IPS-NIHi11 (cell line): ENCODE data around the gene MAD2L1BP.

Experiments
- DNase-seq: peaks from one replicate; pipeline ENCODE4 v3.0.0; 2012; ENCODE audit warnings: mixed read lengths, low spot score

MAD2L1BP gene

GRCh38 chr6:43667245-43668150 is 31.9 kb downstream of the MAD2L1BP start:
- DNase-seq: peak; percentile 90

- peak; percentile 90 for DNase-seq
These were observed 32.8 kb downstream of the MAD2L1BP start for GRCh38 chr6:43668151-43669028.

GRCh38 chr6:43669050-43669921 is 33.6 kb downstream of the MAD2L1BP start:
- peak; percentile 67 for DNase-seq

DNA sequence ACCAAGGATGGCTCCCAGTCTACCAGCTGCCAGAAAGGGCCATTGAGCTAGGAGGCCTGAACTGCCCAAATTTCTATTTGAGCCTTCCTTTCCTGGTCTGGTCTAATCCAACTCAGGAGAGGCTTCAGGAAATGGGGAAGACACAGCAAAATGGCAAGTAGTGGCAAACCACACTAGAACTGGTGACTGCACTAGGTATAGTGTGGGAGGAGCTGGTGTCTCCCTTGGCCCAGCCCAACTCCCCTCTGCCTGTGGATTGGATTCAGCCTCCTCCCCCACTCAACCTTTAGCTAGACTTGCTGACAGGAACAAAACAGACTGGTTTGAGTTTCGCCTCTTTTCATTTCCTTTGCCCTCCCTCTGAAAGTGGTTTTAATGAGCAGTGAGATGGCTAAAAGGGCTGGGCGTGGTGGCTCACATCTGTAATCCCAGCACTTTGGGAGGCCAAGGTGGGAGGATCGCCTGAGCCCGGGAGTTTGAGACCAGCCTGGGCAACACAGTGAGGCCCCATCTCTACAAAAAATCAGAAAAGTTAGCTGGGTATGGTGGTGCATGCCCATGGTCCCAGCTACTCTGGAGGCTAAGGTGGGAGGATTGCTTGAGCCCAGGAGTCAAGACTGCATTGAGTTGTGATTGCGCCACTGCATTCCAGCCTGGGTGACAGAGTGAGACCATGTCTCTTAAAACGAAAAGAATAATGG is 34.4 kb downstream of the MAD2L1BP start:
- DNase-seq: peak; percentile 51

DNA sequence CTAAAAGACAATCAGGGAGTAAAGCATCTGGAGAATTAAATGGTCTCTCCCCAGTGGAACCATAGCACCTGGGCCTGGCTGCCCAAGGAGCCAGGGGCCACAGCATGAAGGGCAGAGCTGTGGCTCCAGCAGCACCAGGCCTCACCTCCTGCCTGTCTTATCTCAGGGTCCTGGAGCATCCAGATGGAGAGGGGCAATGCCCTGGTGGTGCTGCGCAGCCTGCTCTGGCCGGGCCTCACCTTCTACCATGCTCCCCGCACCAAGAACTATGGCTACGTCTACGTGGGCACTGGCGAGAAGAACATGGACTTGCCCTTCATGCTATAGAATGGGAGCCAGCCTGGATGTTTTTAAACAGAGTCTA is 35.0 kb downstream of the MAD2L1BP start:
- DNase-seq: no peak

DNA sequence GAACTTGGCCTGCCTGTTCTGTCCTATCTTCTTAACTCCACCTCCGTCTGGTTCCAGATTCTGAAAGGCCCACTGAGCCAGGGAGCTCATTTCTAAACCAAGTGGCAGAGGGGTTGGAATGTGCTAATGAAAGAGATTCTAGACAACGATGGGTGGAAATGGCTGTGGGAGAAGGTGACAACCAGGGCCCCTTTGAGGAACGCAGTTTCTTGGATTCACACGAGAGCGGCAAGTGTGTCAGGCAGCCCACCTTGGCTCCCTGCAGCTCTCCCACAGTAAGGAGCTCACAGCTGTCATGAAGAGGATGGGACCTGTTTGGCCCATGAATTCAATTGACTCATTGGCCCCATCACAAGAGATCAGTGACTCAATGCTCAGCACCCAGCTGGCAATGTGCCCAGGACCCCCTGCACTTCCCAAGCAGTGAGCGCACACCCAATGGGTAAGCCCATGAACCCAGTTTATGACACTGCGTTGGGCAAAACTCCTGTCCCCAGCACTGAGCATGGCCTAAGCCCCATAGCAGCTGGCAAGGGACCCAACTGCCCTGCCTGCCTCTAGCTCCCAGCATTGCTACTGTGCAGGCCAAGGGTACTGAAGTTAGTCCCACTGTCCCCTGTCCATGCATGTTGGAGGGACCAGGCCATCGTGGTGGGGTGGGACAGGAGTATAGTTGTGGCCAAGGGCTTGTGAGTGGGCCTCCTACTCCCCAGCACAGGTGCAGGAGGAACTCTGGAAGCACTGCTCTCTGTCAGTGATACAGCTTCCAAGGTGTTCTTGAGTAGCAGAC is 35.6 kb downstream of the MAD2L1BP start:
- DNase-seq: no peak

DNA sequence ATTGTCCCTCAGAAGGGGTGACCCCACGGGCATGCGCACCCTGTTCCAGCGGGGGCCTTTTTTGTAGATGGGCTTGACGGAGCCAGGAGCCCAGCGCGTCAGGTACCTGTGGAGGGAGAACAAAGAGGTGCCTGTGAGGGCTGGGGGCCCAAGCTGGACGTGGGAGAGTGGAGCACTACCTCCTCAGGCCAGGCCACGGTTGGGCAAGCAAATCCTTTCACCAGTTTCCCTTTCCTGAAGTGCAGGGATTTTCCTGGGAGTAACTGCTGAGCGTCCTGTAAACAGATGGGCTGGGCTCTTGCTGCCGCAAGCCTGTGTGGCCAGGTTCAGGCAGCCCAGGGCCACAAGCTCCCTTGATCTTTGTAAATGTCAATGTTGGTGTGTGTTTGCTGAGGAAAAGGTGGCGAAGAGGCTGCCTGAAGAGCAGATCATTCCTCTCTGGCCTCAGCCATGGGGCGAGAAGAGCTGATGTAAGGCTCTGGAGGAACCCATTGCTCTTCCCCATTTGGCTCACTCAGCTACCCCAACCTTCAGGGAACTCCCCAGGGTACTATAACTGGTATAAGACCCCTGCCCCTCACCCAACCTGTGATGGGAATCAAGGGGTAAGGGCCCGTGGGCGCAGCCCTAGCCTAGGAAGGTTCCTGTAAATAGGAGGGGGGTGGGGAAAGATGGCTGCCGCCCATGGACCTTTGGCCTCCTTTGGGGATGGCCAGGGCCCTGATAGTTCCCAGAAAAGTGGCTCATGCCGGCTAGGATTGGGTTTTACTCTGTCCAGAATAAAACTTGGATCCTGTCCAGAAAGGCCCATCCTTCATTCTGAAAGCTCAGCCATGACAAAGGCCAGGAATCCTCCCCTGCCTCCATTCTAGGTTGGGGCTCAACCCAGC is 36.4 kb downstream of the MAD2L1BP start:
- DNase-seq: no peak

DNA sequence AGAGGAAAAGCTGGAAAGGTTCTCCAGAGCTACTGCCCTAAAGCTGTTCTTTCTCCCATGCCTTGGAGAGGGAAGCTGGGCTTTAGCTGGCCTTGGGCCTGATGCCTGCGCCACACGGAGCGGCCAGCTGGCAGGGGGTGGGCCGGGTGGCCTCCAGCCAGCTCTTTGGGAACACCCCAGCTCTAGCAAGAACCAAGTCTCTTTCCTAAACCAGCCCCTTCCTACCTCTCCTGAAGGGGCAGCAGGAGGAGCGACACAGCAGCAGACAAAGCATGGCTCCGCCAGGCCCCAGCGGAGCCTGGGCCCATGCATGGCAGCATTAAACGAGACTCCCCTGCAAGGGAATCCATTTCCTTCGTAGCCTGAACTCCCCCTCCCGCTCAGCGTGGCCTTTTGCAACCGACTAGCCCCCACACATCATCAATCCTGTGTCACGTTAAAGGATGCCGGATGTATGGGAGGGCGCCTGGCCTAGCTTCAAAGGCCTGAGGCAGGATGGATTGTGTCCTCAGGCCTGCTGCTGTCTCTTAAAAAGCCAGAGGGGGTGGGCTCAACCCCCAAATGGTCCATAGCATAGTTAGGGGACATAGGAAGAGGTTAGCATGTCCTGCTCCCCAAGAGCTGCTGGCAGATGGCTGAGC is 37.9 kb downstream of the MAD2L1BP start:
- no peak for DNase-seq

GRCh38 chr6:43674291-43674690 is 38.7 kb downstream of the MAD2L1BP start:
- DNase-seq: no peak

DNA sequence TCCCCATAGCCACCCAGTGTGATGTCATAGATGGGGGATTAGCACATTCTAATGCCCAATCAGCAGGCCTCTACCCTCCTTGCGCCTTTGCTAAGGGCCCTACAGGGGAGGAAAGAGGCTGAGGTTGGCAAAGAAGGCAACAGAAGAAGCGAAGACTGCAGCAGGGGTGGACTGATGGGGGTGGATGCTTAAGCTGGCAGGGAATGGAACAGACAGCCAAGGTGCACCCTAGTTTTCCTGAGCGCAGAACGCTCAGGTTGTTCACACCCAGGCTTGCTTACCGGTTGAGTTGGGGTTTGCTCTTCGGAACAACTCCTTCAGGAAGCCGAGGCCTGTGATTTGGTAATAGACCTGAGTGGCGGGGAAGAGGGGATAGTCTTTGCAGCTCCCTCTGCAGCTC is 39.3 kb downstream of the MAD2L1BP start:
- no peak for DNase-seq

GRCh38 chr6:43676962-43677606 is 41.4 kb downstream of the MAD2L1BP start:
- DNase-seq: no peak

- DNase-seq: no peak
These were observed 42.1 kb downstream of the MAD2L1BP start for GRCh38 chr6:43677759-43678158.

- no peak for DNase-seq
These were observed 42.7 kb downstream of the MAD2L1BP start for GRCh38 chr6:43678341-43678740.

DNA sequence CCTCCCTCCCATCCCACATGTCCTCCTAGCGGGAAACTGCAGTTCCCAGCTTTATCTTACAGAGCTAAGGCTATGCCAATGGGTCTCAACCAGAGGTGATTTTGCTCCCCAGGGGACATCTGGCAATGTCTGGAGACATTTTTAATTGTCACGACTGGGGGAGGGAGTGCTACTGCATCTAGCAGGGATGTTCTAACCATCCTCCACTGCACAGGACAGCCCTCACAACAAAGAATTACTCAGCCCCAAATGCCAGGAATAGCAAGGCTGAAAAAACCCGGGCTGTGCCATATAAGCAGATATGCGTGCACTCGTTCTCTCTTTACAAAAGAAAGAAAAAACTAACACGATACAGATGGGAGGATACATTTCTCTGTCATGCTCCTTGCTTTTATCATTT is 43.4 kb downstream of the MAD2L1BP start:
- no peak for DNase-seq

DNA sequence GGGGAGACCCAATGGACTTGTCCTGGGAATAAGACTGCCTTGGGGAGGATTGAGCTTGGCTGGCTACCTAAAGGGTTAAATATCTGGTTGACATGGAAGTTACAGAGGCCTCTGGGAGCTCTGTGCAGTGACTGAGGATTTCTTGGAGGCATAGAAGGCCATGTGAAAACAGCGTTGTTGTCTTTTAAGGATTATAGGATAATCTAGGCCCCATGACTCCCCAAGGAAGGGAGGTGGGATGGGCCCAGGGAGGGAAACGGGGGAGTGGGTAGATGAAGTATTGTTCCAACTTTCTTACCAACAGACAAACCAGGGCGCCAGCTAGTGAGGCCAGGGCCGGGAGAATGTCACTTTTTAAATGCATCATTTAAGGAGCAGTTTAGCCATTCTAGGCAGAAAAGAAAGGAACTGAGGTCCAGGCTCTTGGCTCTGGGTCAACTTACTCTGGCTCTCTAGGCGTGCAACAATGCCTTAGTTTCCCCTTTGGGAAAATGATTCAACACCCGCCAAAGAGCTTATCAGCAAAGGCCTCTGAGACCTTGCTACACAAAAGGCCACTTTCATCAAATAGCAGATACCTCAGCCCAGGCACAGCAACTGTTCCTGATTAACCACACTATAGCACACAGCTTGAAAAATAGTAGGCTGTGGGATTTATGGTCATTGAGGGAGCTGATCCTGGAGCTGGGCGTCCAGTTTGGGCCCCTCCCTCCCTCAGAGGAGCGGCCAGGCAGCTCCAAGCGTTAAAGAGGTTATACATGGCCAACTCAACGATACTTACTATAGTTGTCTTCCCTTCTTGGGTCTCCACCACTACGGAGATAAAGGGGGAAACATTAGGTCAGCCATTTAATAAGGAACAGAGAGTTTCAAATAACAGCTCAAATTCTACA is 44.9 kb downstream of the MAD2L1BP start:
- no peak for DNase-seq

- no peak for DNase-seq
These were observed 45.7 kb downstream of the MAD2L1BP start for GRCh38 chr6:43681303-43681702.

- no peak for DNase-seq
These were observed 47.2 kb downstream of the MAD2L1BP start for GRCh38 chr6:43682724-43683429.
